HUES6 (cell line): Measurements from ENCODE around the gene KCNJ1.

Experiments used
- H3K27ac ChIP-seq: 2 replicates; pipeline ENCODE4 v1.7.0; 2013; ENCODE audit warnings: low read depth, mild to moderate bottlenecking, low read length, inconsistent platforms
- H3K27me3 ChIP-seq: 2 replicates; pipeline ENCODE4 v1.6.1; 2013; ENCODE audit warnings: low read length; ENCODE audit not compliant: control insufficient read depth, insufficient read depth
- H3K36me3 ChIP-seq: 2 replicates; pipeline ENCODE4 v1.6.1; 2013; ENCODE audit warnings: low read length; ENCODE audit not compliant: control insufficient read depth, insufficient read depth
- H3K4me1 ChIP-seq: 2 replicates; pipeline ENCODE4 v1.6.1; 2013; ENCODE audit warnings: low read length; ENCODE audit not compliant: control insufficient read depth, insufficient read depth
- H3K4me3 ChIP-seq: 2 replicates; pipeline ENCODE4 v1.5.1; 2013; ENCODE audit warnings: low read depth, low read length
- H3K9ac ChIP-seq: one replicate; pipeline ENCODE4 v1.6.1; 2013; ENCODE audit warnings: mild to moderate bottlenecking, low read length
- H3K9me3 ChIP-seq: 2 replicates; pipeline ENCODE4 v1.6.1; 2013; ENCODE audit warnings: low read depth, low read length; ENCODE audit not compliant: control insufficient read depth, insufficient read depth

The KCNJ1 gene

DNA sequence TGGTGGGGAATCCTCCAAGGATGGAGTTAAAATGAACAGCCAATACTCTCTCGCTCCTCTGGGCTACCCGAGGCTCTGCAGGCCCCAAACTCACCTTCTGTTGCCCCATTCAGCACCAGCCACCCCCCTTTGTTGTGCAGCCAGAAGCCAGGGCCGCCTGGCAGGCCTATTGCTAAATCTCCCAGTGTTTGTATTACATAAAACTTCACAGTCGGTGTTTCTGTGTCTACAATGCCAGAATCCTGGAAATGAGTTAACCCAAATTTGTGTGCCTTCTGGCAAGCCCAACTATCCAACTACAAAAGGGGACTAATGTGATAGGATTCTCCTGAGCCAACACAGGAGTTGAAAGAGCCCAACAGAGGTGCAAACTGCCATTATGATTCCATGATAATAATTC is 33.4 kb upstream of the KCNJ1 start:
- Histone ChIP-seq H3K4me1 (peaks cover 37% of the 10 kb centered on the region), H3K27me3 (peaks cover 91% of the 10 kb centered on the region), H3K27ac (no peak overlapping the region), H3K4me3 (no peak overlapping the region), H3K36me3 (no peaks in the 10 kb centered on the region), H3K9me3 (no peaks in the 10 kb centered on the region), H3K9ac (no peak overlapping the region)

DNA sequence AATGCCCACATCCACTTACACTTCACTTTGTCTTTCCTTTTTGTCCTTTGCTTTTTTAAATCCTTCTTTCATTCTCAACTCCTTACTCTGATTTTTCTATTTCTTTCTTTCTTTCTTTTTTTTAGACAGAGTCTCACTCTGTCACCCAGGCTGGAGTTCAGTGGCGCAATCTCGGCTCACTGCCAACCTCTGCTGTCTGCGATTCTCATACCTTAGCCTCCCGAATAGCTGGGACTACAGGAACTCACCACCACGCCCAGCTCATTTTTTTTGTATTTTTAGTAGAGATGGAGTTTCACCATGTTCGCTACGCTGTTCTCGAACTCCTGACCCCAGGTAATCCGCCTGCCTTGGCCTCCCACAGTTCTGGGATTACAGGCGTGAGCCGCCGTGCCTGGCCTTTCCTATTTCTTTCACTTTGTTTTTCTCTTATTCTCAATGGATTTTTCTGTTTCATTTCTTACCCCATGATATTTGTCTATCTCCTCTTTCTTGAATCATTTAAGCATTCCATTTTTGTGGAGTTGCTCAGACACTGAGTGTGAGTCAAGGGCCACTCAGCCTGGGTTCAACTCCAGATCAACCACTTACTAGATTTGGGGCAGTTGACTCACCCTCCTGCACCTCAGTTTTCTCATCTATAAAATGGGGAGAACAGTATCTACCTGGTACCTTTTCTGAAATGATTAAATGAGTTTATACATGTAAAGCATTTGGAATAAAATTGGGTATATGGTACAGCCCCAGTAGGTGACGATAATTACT is 31.7 kb upstream of the KCNJ1 start:
- Histone ChIP-seq H3K9me3 (no peaks in the 10 kb centered on the region), H3K4me3 (no peak overlapping the region), H3K27ac (no peak overlapping the region), H3K4me1 (peaks cover 25% of the 10 kb centered on the region), H3K27me3 (peaks cover 87% of the 10 kb centered on the region), H3K36me3 (no peaks in the 10 kb centered on the region), H3K9ac (no peak overlapping the region)

DNA sequence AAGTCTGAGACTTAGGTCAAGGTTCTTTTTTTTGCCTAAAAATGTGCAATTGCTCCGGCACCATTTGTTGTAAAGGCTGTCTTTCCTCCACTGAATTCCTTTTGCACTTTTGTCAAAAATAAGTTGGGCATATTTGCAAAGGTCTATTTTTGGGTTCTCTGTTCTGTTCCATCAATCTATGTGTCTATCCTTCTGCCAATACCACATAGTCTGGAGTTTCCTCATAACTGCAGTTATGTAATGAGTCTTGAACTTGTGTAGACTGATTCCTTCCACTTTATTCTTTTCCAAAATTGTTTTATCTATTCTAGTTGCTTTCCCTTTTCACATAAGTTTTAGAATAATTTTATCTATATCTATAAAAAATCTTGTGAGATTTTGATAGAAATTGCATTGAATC is 30.7 kb upstream of the KCNJ1 start:
- Histone ChIP-seq H3K9me3 (no peaks in the 10 kb centered on the region), H3K27ac (no peak overlapping the region), H3K36me3 (no peaks in the 10 kb centered on the region), H3K9ac (no peak overlapping the region), H3K27me3 (peaks cover 87% of the 10 kb centered on the region), H3K4me1 (peaks cover 16% of the 10 kb centered on the region), H3K4me3 (no peak overlapping the region)

DNA sequence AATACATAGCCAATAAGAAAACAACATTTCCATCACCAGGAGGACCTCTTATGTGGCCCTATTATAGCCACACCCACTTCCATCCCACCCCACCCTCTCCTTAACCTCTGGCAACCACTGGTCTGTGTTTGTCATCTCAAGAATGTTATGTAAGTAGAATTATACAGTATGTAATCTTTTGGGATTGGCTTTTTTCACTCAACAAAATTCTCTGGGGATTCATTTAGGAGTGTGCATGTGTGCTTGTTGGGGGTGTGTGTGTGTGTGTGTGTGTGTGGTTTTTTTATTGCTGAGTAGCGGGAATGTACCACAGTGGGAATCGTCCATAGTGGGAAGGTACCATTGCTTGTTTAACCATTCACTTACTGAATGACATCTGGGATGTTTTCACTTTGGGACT is 29.3 kb upstream of the KCNJ1 start:
- H3K4me1 ChIP-seq = peaks cover 14% of the 10 kb centered on the region
- H3K36me3 ChIP-seq = no peaks in the 10 kb centered on the region
- peaks cover 87% of the 10 kb centered on the region for H3K27me3 ChIP-seq
- H3K4me3 ChIP-seq = no peak overlapping the region
- no peak overlapping the region for H3K9ac ChIP-seq
- no peaks in the 10 kb centered on the region for H3K9me3 ChIP-seq
- H3K27ac ChIP-seq = no peak overlapping the region

DNA sequence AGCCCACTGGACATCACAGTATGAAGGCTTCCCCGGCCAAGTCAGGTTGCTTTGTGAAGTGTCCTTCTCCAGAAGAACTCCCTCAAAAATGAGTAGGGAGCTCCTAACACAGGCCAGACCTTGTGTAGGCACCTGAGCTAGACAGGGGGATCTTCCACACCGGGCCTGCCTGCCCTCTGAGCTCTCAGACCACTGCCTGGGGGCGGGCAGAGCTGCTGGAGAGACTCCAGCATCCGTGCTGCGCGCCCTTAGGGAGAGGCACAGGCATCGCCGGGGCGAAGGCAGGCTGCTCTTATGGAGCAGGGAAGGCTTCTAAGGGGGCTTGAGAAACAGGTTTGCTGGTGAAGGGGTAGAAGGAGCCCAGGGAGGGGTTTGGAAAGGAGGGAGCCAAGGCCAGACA is 28.4 kb upstream of the KCNJ1 start:
- H3K27me3 ChIP-seq = peaks cover 86% of the 10 kb centered on the region
- H3K36me3 ChIP-seq = no peaks in the 10 kb centered on the region
- H3K27ac ChIP-seq = no peak overlapping the region
- peaks cover 13% of the 10 kb centered on the region for H3K4me1 ChIP-seq
- H3K9me3 ChIP-seq = no peaks in the 10 kb centered on the region
- no peak overlapping the region for H3K9ac ChIP-seq
- H3K4me3 ChIP-seq = no peak overlapping the region

DNA sequence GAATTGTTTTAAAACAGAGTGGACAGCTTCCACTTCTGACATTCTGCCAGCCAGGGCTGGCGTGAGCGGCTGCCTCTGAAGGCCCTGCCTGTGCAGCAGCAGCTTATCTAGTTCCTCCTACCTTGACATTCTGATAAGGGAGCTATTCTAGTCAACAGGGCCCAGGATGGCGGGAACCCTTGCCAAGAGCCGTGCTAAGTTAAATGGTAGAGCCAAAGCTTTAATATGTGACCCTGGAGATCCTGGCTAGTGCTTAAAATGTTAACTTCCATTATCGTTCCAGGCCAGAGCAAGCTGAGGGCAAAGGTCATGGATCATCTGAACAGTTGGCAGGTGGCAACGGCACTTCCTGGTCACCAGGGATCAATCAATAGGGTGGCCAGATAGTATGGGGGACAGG is 27.6 kb upstream of the KCNJ1 start:
- H3K4me1 ChIP-seq = peaks cover 20% of the 10 kb centered on the region
- H3K9ac ChIP-seq = no peak overlapping the region
- no peak overlapping the region for H3K4me3 ChIP-seq
- no peaks in the 10 kb centered on the region for H3K36me3 ChIP-seq
- peaks cover 86% of the 10 kb centered on the region for H3K27me3 ChIP-seq
- H3K9me3 ChIP-seq = no peaks in the 10 kb centered on the region
- no peak overlapping the region for H3K27ac ChIP-seq

DNA sequence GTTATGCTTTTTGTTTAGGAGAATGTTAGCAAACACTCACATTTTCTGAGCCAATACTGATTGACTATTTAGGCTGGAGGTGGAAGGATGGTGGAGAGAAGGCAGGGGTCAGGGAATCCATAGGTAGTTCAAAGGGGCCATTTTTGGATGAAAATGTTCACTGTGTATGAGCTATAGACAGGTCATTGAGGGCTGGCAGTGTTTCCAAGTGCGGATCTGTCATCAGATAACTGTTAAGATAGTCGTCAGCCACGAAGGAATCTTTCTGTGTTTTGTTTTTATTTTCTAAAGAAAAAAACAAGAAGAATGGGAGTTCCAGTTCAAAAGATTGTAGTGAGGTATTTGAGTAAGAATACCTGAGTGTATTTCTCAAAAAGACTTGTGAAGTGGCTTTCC is 27.2 kb upstream of the KCNJ1 start:
- no peaks in the 10 kb centered on the region for H3K36me3 ChIP-seq
- no peaks in the 10 kb centered on the region for H3K9me3 ChIP-seq
- no peak overlapping the region for H3K9ac ChIP-seq
- H3K4me3 ChIP-seq = no peak overlapping the region
- no peak overlapping the region for H3K27ac ChIP-seq
- H3K4me1 ChIP-seq = peaks cover 22% of the 10 kb centered on the region
- H3K27me3 ChIP-seq = peaks cover 86% of the 10 kb centered on the region

DNA sequence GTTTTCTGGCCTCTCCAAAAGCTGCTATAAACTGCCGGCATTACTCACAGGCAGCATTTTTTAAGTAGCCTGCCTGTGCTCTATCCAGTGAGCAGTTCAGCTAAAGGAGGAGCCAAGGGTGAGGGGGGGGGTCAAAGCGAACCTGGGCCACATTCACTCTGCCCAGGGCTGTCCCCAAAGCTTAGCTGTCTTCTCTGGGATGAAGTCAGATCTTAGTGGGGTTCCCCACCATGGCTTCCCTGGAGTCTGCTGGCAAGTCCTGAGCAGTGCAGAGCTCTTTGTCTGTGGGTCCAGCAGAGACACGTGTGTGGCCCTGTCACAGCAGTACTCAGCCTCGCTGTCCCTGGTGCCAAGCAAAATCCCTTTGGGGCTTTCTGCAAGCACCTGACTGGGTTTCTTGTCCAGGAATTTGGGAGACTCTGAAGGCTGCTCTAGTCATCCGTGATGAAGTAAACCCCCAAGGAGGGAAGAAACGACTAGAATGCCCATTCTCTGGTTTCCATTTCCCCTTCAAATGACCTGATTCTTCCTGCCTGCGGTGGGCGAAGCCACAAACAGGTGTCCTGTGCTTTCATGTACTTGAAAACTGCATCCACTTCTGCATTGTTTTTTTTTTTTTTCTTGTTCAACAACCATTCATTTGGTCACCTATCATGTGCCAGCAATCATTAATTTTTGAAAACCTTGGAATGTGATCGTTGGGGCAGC is 26.6 kb upstream of the KCNJ1 start:
- Histone ChIP-seq H3K9me3 (no peaks in the 10 kb centered on the region), H3K27me3 (peaks cover 86% of the 10 kb centered on the region), H3K4me1 (peaks cover 22% of the 10 kb centered on the region), H3K27ac (no peak overlapping the region), H3K9ac (no peak overlapping the region), H3K4me3 (no peak overlapping the region), H3K36me3 (no peaks in the 10 kb centered on the region)

DNA sequence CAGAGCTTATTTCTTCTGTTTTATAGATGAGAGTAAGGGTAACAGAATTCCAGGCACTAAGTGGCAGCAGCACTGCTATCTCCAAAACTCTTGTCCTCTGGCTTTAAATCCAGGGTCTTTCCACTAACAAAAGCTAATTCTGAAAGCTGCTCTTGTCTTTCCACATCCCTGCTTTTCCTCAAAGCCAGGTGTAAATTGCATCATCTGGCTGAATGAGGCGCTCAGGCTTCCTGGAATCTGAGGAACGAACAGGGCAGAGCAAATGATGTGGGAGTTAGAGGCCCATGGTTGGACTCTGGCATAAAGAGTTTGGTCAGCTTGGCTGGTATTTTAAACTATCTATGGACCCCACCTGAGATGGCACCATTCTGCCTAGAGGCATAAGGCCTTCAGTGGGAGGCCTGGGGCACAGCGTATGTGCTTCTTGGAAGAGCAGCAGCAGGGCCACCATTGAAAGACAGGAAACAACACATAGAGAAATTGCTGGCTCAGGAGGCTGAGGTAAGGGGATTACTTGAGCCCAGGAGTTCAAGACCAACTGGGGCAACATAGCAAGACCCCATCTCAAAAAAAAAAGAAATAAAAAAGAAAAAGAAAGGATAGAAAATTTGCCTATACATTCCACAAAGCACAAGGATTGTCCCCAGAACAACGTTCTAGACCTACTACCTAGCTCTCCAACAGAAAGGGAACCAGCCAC is 25.9 kb upstream of the KCNJ1 start:
- H3K27ac ChIP-seq = no peak overlapping the region
- no peak overlapping the region for H3K4me3 ChIP-seq
- H3K9ac ChIP-seq = no peak overlapping the region
- no peaks in the 10 kb centered on the region for H3K9me3 ChIP-seq
- peaks cover 29% of the 10 kb centered on the region for H3K4me1 ChIP-seq
- peaks cover 86% of the 10 kb centered on the region for H3K27me3 ChIP-seq
- no peaks in the 10 kb centered on the region for H3K36me3 ChIP-seq

DNA sequence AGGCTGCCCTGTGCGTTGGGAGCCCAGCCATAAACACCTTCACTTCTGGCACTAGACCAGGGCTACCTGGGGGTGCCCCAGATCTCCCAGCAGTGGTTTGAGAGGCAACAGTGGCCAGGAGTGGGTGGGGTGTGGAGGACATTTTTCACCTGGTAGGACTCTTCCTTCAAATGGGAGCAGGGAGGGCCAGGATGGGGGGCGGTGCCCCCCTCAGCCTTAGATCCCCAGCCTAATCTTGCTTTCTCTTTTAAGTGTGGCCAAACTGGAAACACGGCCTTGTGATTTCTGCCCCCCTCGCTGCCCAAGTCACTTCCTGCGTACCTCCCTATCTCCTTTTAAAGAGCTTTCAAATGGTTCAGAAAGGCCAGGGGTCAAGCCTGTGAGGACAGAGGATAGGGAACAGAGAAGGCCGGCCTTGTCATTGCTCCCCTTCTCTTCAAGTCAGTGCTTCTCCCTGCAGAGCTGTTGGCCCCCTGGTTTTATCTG is 24.9 kb upstream of the KCNJ1 start:
- no peak overlapping the region for H3K9ac ChIP-seq
- H3K27me3 ChIP-seq = peaks cover 91% of the 10 kb centered on the region
- H3K9me3 ChIP-seq = no peaks in the 10 kb centered on the region
- no peaks in the 10 kb centered on the region for H3K36me3 ChIP-seq
- H3K4me1 ChIP-seq = peaks cover 34% of the 10 kb centered on the region
- no peak overlapping the region for H3K27ac ChIP-seq
- peak overlapping the region; percentile 76 for H3K4me3 ChIP-seq
